ENCODE results near the gene GIT2. TPM values are rescaled to one million over a fixed set of nuclear protein-coding genes. Genes with fewer than 3 reads are reported as not detected.

GIT2 gene
- total and polyA plus RNA-seq, 2 of the 13 experiments (the other 11 are each of a cell fraction or from before 2014, with no cell fraction given), result 18.4 to 19.8 TPM

DNA sequence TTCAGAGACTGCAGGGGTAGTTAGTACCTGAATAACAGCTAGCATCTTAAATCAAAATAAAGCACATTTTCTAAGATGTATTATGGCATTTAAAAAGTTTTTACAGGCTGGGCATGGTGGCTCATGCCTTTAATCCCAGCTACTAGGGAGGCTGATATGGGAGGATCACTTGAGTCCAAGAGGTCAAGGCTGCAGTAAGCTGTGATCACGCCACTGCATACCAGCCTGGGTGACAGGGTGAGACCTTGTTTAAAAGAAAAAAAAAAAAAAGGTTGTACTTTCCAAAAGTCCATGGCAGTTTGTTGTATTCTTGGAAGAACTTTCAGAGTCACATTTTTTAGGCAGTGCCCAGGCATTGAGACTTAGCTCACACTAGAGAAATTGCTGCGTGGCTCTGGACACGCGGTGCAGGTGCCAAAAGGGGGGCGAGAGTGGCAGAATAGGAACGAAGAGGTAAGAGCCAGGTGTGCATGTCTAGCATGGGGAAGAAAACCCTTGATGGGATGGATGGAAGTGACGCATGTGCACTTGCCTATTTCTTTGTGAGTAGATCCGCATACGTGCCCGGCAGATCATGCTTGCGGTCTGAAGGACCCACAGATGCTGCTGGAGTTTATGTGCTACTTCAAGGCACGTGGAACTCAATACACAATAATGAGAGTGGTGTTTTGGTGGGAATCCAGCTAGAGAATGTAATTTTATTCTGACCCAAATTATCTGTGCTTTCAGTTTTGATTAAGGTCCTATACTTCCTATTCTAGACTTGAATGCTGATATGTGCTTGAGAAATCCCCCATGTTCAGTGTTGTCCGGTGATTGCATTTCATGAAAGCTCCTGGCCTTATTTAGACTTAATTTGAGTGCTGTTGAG, 14.9 kb upstream of the GIT2 start (continued):
- TF ChIP-seq HOMEZ (CRISPR knock-in tag; IDR thresholded peaks at IDR 0.05; ENCODE audit: low read depth) (no peak), ZNF253 (CRISPR knock-in tag; IDR thresholded peaks at IDR 0.05; ENCODE audit: borderline replicate concordance) (no peak), ZNF607 (CRISPR knock-in tag; IDR thresholded peaks at IDR 0.05; ENCODE audit: borderline replicate concordance) (no peak), CENPBD1 (CRISPR knock-in tag; IDR thresholded peaks at IDR 0.05; ENCODE audit: borderline replicate concordance, low read depth) (no peak), ZNF616 (CRISPR knock-in tag; IDR thresholded peaks at IDR 0.05; ENCODE audit: low read depth) (no peak), ZIK1 (CRISPR knock-in tag; IDR thresholded peaks at IDR 0.05; ENCODE audit: borderline replicate concordance, low read depth) (no peak), TBX2 (CRISPR knock-in tag; IDR thresholded peaks at IDR 0.05; ENCODE audit: borderline replicate concordance) (0 out of 2 replicates have a peak, but pooled peaks have one; percentile 29), NFKBIZ (CRISPR knock-in tag; IDR thresholded peaks at IDR 0.05) (no peak), REL (CRISPR knock-in tag; conservative IDR thresholded peaks at IDR 0.05) (no peak), ARNTL (CRISPR knock-in tag; IDR thresholded peaks at IDR 0.05) (0 out of 2 replicates have a peak, but pooled peaks have one; percentile 37), CENPT (CRISPR knock-in tag; IDR thresholded peaks at IDR 0.05; ENCODE audit: low read depth) (no peak), ZNF280D (CRISPR knock-in tag; IDR thresholded peaks at IDR 0.05) (peak; percentile 82)
- TF ChIP-seq, protein P1, sequence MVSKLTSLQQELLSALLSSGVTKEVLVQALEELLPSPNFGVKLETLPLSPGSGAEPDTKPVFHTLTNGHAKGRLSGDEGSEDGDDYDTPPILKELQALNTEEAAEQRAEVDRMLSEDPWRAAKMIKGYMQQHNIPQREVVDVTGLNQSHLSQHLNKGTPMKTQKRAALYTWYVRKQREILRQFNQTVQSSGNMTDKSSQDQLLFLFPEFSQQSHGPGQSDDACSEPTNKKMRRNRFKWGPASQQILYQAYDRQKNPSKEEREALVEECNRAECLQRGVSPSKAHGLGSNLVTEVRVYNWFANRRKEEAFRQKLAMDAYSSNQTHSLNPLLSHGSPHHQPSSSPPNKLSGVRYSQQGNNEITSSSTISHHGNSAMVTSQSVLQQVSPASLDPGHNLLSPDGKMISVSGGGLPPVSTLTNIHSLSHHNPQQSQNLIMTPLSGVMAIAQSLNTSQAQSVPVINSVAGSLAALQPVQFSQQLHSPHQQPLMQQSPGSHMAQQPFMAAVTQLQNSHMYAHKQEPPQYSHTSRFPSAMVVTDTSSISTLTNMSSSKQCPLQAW (CRISPR knock-in tag; IDR thresholded peaks at IDR 0.05), result no peak

Data from HepG2 (cell line).